GM21423 (cell line): ENCODE data around the gene RFWD3.
"Not testable (repeated sequence)": the region's sequence is repeated elsewhere in the genome, so short reads cannot be mapped to it uniquely, and the experiment has no call there.

Experiments
- ATAC-seq: cut with Tn5 transposase; IDR thresholded peaks from one replicate; pipeline ENCODE4 v1.9.1; 2021; ENCODE audit warnings: mild to moderate bottlenecking, moderate library complexity; ENCODE audit not compliant: unreplicated experiment

RFWD3 gene

GRCh38 chr16:74666425-74667254 lies at the start of gene RFWD3:
Gene RFWD3, minus strand, starts transcription at chr16:74666877. Its CDS starts 5,428 bp downstream, at chr16:74661449.
- peak; percentile 100 for ATAC-seq

- no peak for ATAC-seq
Measured at GRCh38 chr16:74716355-74716754, 49.7 kb upstream of the RFWD3 start.

- ATAC-seq: no peak
Measured at GRCh38 chr16:74713876-74714275, 47.2 kb upstream of the RFWD3 start.

- no peak for ATAC-seq
Measured at GRCh38 chr16:74713325-74713724, 46.6 kb upstream of the RFWD3 start.

- no peak for ATAC-seq
Measured at GRCh38 chr16:74711938-74712337, 45.3 kb upstream of the RFWD3 start.

- ATAC-seq: no peak
Measured at GRCh38 chr16:74710401-74710800, 43.7 kb upstream of the RFWD3 start.

- peak; percentile 84 for ATAC-seq
Measured at GRCh38 chr16:74709441-74709877, 42.8 kb upstream of the RFWD3 start.

- peak; percentile 49 for ATAC-seq
Measured at GRCh38 chr16:74700438-74701225, 34.0 kb upstream of the RFWD3 start, which contains the start of gene MLKL. Gene MLKL, minus strand, starts transcription at chr16:74700862. Its CDS starts 5,105 bp downstream, at chr16:74695757.

GRCh38 chr16:74700116-74700437 lies 33.4 kb upstream of the RFWD3 start:
- ATAC-seq: no peak

GRCh38 chr16:74699666-74700065 lies 33.0 kb upstream of the RFWD3 start:
- ATAC-seq: no peak

GRCh38 chr16:74698222-74698621 lies 31.5 kb upstream of the RFWD3 start:
- no peak for ATAC-seq

- peak; percentile 86 for ATAC-seq
Measured at GRCh38 chr16:74695450-74696422, 29.1 kb upstream of the RFWD3 start.

- no peak for ATAC-seq
Measured at GRCh38 chr16:74691093-74691855, 24.6 kb upstream of the RFWD3 start.

GRCh38 chr16:74682556-74682955 lies 15.9 kb upstream of the RFWD3 start:
- ATAC-seq: no peak

GRCh38 chr16:74680681-74681080 lies 14.0 kb upstream of the RFWD3 start:
- no peak for ATAC-seq

- ATAC-seq: no peak
Measured at GRCh38 chr16:74679983-74680382, 13.3 kb upstream of the RFWD3 start.

- ATAC-seq: no peak
Measured at GRCh38 chr16:74677868-74678267, 11.2 kb upstream of the RFWD3 start.

- no peak for ATAC-seq
Measured at GRCh38 chr16:74673876-74674275, 7.2 kb upstream of the RFWD3 start.

GRCh38 chr16:74668877-74669276 lies 2.2 kb upstream of the RFWD3 start:
- not testable (repeated sequence) for ATAC-seq

- no peak for ATAC-seq
Measured at GRCh38 chr16:74667255-74667700, 601 bp upstream of the RFWD3 start.
